RKO (cell line): Measurements from ENCODE around the gene PCCA.
"Not testable (repeated sequence)": the region's sequence is repeated elsewhere in the genome, so short reads cannot be mapped to it uniquely, and the experiment has no call there.

Source experiments
- DNase-seq: peaks from one replicate; pipeline ENCODE4 v3.0.0-alpha.2; 2016; ENCODE audit warnings: low spot score

PCCA gene

GRCh38 chr13:100362781-100363180 lies 273.9 kb downstream of the PCCA start:
- DNase-seq: no peak

GRCh38 chr13:100363285-100363711 lies 274.4 kb downstream of the PCCA start:
- DNase-seq: no peak

- DNase-seq: no peak
Observed at GRCh38 chr13:100363874-100364273, 275.0 kb downstream of the PCCA start.

GRCh38 chr13:100364591-100364990 lies 275.7 kb downstream of the PCCA start:
- DNase-seq: no peak

- no peak for DNase-seq
Observed at GRCh38 chr13:100365680-100366079, 276.8 kb downstream of the PCCA start.

GRCh38 chr13:100378533-100378932 lies 289.6 kb downstream of the PCCA start:
- no peak for DNase-seq

GRCh38 chr13:100381595-100382224 lies 292.8 kb downstream of the PCCA start:
- DNase-seq: no peak

GRCh38 chr13:100382785-100383184 lies 293.9 kb downstream of the PCCA start:
- no peak for DNase-seq

- DNase-seq: no peak
Observed at GRCh38 chr13:100387416-100387815, 298.5 kb downstream of the PCCA start.

GRCh38 chr13:100388150-100388549 lies 299.3 kb downstream of the PCCA start:
- DNase-seq: not testable (repeated sequence)

GRCh38 chr13:100388923-100389322 lies 300.0 kb downstream of the PCCA start:
- DNase-seq: no peak

GRCh38 chr13:100389617-100390016 lies 300.7 kb downstream of the PCCA start:
- no peak for DNase-seq

- DNase-seq: peak; percentile 94
Observed at GRCh38 chr13:100392709-100393630, 304.1 kb downstream of the PCCA start.

GRCh38 chr13:100394005-100394695 lies 305.3 kb downstream of the PCCA start:
- DNase-seq: no peak

GRCh38 chr13:100395698-100396373 lies 306.9 kb downstream of the PCCA start:
- no peak for DNase-seq

- DNase-seq: no peak
Observed at GRCh38 chr13:100396776-100397175, 307.9 kb downstream of the PCCA start.

GRCh38 chr13:100397627-100398026 lies 308.7 kb downstream of the PCCA start:
- no peak for DNase-seq

GRCh38 chr13:100398360-100398759 lies 309.5 kb downstream of the PCCA start:
- DNase-seq: no peak

- DNase-seq: no peak
Observed at GRCh38 chr13:100399455-100399854, 310.6 kb downstream of the PCCA start.

- no peak for DNase-seq
Observed at GRCh38 chr13:100403675-100404074, 314.8 kb downstream of the PCCA start.

- no peak for DNase-seq
Observed at GRCh38 chr13:100409132-100409531, 320.2 kb downstream of the PCCA start.

- no peak for DNase-seq
Observed at GRCh38 chr13:100423375-100423774, 334.5 kb downstream of the PCCA start.
